ENCODE results near the gene ANO8. TPM values are rescaled to one million over a fixed set of nuclear protein-coding genes. Genes with fewer than 3 reads are reported as not detected.
A peak's percentile ranks its signal among the peaks of the same experiment; 100 is the strongest.

Gene ANO8
- total RNA-seq, 2 donors from 2014 or later = 7.0 to 16.5 TPM

GRCh38 chr19:17353386-17353785 is 18.7 kb upstream of the ANO8 start:
- no peak for DNase-seq
- ATAC-seq = no peak
- H3K27me3 ChIP-seq = no peaks in the 10 kb centered on the region
- TF ChIP-seq POLR2A (IDR thresholded peaks at IDR 0.05) (no peak), CTCF (IDR thresholded peaks at IDR 0.05) (no peak)
- intact Hi-C loops (cut with DNase I) = no loop called here
- 55 to 59% methylated on average over 8 of the region's 8 CpGs for WGBS, 2 donors
- H3K4me1 ChIP-seq = no peaks in the 10 kb centered on the region
- no peak overlapping the region for H3K4me3 ChIP-seq
- no peaks in the 10 kb centered on the region for H3K36me3 ChIP-seq (replicated peaks in 1 of 2; ENCODE audit: insufficient read depth in 1 of 2, low read depth in 2 of 2)
- H3K27ac ChIP-seq = no peak overlapping the region
- no peaks in the 10 kb centered on the region for H3K9me3 ChIP-seq

GRCh38 chr19:17352608-17353280 is 18.1 kb upstream of the ANO8 start:
- H3K27me3 ChIP-seq = no peaks in the 10 kb centered on the region
- DNase-seq (no peak), ATAC-seq (peak; percentile 30)
- TF ChIP-seq CTCF (IDR thresholded peaks at IDR 0.05) (no peak), POLR2A (IDR thresholded peaks at IDR 0.05) (no peak)
- no peaks in the 10 kb centered on the region for H3K36me3 ChIP-seq (replicated peaks in 1 of 2; ENCODE audit: insufficient read depth in 1 of 2, low read depth in 2 of 2)
- H3K27ac ChIP-seq = no peak overlapping the region
- no peaks in the 10 kb centered on the region for H3K9me3 ChIP-seq
- WGBS, 2 donors = 42 to 47% methylated on average over 12 to 13 of the region's 14 CpGs
- intact Hi-C loops (cut with DNase I) = no loop called here
- no peaks in the 10 kb centered on the region for H3K4me1 ChIP-seq
- H3K4me3 ChIP-seq = no peak overlapping the region

GRCh38 chr19:17351815-17352435 is 17.3 kb upstream of the ANO8 start:
- Histone ChIP-seq H3K4me1 (no peaks in the 10 kb centered on the region), H3K27ac (no peak overlapping the region), H3K4me3 (no peak overlapping the region), H3K9me3 (no peaks in the 10 kb centered on the region), H3K27me3 (no peaks in the 10 kb centered on the region), H3K36me3 (replicated peaks in 1 of 2; ENCODE audit: insufficient read depth in 1 of 2, low read depth in 2 of 2) (no peaks in the 10 kb centered on the region)
- TF ChIP-seq POLR2A (IDR thresholded peaks at IDR 0.05) = no peak
- TF ChIP-seq CTCF (IDR thresholded peaks at IDR 0.05) = no peak
- 70 to 72% methylated on average over 35 to 44 of the region's 45 CpGs for WGBS, 2 donors
- ATAC-seq (no peak), DNase-seq (no peak)
- intact Hi-C loops (cut with DNase I) = no loop called here

GRCh38 chr19:17348700-17349099 is 14.0 kb upstream of the ANO8 start:
- peak; percentile 46 for ATAC-seq
- TF ChIP-seq CTCF (IDR thresholded peaks at IDR 0.05) = no peak
- TF ChIP-seq POLR2A (IDR thresholded peaks at IDR 0.05) = no peak
- no peaks in the 10 kb centered on the region for H3K36me3 ChIP-seq (replicated peaks in 1 of 2; ENCODE audit: insufficient read depth in 1 of 2, low read depth in 2 of 2)
- H3K9me3 ChIP-seq = no peaks in the 10 kb centered on the region
- DNase-seq = peak in 2 of 4 donors; percentile 29 to 30
- no peak overlapping the region for H3K4me3 ChIP-seq
- no peaks in the 10 kb centered on the region for H3K27me3 ChIP-seq
- peak overlapping the region in 1 of 4 donors; percentile 36 for H3K27ac ChIP-seq
- H3K4me1 ChIP-seq = no peaks in the 10 kb centered on the region
- intact Hi-C loops (cut with DNase I) = no loop called here
- WGBS, 2 donors = 6 to 8% methylated on average over 3 to 11 of the region's 12 CpGs

GRCh38 chr19:17347877-17348276 is 13.2 kb upstream of the ANO8 start:
- H3K4me3 ChIP-seq = no peak overlapping the region
- peak overlapping the region in 1 of 4 donors; percentile 16 for H3K27ac ChIP-seq
- no peaks in the 10 kb centered on the region for H3K4me1 ChIP-seq
- ATAC-seq = no peak
- H3K36me3 ChIP-seq (replicated peaks in 1 of 2; ENCODE audit: insufficient read depth in 1 of 2, low read depth in 2 of 2) = no peaks in the 10 kb centered on the region
- intact Hi-C loops (cut with DNase I) = no loop called here
- DNase-seq = no peak
- H3K27me3 ChIP-seq = no peaks in the 10 kb centered on the region
- H3K9me3 ChIP-seq = no peaks in the 10 kb centered on the region
- WGBS, 2 donors = 54 to 62% methylated on average over 2 of the region's 2 CpGs
- TF ChIP-seq CTCF (IDR thresholded peaks at IDR 0.05) = no peak
- no peak for TF ChIP-seq POLR2A (IDR thresholded peaks at IDR 0.05)

Measured in body of pancreas (tissue), 4 donors.